GM21515 (cell line): ENCODE measurements around the gene BTBD16.

Experiments
- ATAC-seq: cut with Tn5 transposase; IDR thresholded peaks from one replicate; pipeline ENCODE4 v1.9.1; 2021; ENCODE audit not compliant: unreplicated experiment

The BTBD16 gene

DNA sequence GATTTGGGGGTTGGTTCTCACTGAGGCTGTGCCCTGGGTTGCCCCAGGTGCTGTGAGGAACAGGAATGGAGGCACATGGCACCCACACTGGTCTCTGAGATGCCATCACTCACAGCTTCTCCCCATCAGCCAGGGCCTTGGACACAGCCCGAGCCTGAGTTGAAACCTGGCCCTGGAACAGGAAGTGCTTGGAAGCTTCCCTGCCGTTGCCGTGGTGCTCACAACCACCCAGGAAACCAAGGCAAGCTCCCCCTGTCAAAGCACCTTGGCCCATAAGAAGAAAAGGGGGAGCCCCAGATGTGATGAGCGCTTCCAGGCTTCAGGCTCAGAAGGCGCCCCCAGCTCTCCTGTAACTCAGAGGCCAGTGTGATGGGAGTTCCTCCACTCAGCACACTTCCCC lies at the start of gene BTBD16:
Gene BTBD16 (plus strand): TSS at position 221 of the 400 bp plus-strand sequence. CDS start 3,786 bp downstream, outside the sequence.
- no peak for ATAC-seq

DNA sequence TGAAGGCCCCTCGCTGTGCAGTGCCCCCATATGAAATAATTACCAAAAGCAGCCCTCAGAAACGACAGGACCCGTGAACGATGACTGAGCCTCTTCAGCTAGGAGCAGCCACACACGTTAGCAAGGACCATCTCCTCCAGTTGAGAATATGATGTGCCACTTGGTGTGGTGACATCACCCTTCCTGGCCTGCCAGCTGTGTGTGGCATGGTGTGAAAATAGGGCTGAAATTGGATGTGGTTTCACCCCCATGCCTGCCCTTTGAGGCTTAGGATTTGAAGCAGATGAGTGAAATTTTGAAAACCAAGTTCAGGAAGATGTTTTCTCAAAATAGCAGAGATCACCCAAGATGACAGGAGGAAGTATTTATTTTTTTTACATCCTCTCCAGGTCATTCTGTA lies 49.1 kb upstream of the BTBD16 start:
- ATAC-seq, result no peak

DNA sequence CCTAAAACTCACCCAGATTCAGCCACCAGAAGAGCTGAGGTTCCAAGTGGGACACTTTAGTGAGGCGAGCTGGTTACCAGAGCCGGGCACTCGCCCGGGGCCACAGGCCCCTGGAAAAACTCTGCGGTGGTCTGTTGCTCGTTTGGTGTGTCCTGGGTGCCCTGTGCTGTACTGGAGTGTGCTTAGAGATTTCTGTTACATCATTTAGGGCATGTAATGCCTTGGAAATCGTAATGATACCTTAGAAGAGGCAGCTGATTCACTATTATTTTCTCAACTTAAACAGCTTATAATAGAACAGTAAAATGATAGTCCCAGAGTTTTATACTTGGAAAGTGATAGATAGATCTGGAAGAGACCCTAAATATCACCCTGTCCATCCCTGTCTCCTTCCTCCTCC lies 48.5 kb upstream of the BTBD16 start:
- no peak for ATAC-seq

DNA sequence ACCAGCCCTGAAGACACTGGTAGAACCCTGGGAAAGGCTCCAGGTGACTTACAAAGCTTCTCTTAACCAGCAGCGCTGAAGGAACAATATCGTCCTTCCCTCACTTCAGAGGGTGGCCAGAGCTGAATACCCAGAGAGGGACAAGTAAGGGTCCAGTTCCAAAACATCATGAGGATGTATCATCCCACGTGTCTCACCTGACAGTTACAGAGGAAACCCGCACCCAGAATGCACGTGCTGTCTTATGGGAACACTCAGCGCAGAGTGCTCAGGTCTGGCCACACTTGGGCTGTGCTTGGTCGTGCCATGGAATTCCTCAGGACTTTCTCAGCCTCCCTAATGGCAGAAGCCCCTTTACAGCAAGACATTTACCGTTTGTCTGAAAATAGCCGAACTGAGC lies 46.9 kb upstream of the BTBD16 start:
- no peak for ATAC-seq

DNA sequence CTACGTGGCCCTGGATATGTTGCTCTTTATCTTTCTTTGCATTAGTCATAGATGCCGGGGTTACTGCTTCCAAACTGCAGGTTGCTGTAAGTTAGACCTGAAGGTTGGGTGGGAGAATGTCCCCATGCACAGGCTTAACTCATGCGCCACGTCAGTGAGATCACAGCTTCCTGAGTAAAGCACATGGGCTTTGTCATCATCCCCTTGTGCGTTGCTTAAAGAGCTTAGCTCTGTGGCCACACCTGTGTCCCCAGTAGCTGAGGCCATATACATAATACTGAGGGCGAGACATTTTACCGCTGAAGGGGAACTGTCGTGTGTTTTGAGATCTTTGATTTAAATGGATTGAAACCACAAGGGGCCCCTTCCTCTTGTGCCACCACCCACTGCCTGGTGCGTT lies 45.8 kb upstream of the BTBD16 start:
- ATAC-seq, result no peak

DNA sequence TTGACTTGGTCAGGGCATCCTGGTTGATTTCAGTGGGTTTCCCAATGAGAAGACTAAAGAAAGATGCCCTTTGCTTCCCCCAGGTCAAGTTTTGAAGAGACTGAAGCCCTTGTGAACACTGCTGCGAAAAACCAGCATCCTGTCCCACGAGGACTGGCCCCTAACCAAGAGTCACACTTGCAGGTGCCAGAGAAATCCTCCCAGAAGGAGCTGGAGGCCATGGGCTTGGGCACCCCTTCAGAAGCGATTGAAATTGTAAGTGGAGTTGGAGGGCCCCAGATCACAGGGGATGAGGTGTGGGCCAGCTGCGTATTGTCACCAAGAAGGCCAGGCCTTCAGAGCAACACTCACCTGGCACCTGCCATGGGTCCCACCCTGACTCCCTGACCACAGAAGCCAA lies 43.3 kb upstream of the BTBD16 start:
- ATAC-seq, result no peak

DNA sequence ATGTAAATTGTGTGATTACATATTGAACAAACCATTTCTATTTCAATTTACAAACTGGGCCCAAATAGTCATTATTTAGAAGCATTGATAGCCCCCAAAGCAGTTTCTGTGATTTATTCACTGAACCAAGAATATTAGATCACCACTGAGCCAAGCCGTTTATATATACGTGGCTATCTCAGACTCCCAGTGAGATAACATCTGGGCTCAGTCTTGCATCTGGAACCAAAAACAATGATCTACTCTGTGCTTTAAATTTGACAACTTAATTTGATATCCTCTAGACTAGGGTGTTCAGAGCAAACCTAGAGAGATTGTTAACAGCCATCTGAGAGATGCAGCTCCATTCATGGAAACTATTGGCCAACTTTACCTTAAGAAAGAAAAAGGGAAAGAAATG lies 41.4 kb upstream of the BTBD16 start:
- no peak for ATAC-seq

DNA sequence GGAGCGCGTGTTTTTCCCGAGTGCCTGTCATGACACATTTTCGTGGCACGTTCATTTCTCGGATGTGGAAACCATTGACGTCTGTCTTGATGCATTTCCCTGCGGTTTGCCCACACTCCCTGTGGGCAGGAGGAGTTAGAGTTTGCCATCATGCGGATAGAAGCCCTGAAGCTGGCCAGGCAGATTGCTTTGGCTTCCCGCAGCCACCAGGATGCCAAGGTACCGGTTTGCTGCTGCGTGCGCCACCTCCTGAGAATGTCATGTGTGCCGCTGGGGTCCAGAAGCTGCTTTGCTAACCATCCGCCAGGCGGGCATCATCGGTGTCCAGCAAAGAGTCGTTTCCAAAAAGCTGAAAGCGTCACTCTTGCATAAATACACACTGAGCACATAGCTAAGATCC lies 40.9 kb upstream of the BTBD16 start:
- ATAC-seq, result no peak

DNA sequence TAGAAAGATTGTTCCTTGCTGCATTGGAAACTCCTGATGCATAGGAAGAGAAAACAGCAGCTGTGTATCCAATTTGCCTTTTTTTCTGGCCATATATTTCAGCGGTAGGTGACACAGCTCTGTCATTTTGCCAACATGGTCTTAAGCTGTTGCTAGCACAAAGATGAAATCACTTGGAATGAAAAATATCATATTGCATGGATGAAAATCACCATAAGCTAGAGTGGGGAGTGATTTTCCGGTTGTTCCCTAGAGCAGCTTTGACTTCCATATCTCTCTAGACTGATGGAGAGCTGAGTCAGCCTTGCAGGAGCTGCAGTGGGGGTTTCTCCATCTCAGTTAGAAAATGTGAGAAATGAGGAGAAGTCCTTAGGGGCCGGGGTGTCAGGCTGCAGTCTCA lies 38.3 kb upstream of the BTBD16 start:
- ATAC-seq, result no peak

DNA sequence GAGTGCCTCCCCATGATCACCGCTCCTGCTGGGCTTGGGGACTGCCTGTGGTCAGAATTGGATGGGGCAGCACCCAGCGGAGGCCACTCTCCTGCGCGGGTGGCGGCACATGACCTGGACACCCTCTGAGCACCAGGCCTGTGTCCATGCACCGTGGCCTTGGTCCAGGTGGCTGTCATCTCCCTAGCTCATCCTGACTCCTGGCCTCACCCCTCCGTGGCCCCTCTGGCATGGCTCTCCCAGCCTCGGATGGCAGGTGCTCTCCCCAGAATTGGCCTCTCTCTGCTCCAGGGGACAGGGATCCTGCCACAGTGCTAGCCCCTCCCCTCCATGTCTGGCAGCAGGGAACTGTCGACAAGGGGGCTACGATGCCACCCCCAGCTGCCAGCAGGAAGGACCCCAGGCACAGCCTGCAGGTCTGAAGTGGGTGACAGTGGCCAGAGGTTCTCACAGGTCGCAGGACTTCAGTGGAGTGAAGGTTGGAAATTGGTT lies 37.2 kb upstream of the BTBD16 start:
- ATAC-seq, result no peak

DNA sequence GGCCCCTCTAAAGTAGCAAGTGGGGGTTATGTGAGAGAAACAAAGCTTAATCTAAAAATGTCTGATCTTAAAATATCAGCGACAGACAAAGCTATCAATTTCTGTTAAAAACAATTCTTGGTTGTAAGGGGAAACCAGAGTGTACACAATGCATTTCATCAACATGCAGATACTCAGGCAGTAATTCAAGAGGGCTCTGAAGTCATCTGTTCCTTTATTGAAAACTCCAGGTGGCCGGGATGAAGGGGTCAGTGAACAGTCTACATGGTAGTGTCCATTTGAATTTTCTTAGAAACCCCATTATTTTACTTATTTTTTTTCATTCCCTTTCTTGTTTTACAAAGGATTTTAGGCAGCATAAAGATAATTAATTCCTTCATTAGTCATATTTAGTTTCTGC lies 36.7 kb upstream of the BTBD16 start:
- no peak for ATAC-seq

DNA sequence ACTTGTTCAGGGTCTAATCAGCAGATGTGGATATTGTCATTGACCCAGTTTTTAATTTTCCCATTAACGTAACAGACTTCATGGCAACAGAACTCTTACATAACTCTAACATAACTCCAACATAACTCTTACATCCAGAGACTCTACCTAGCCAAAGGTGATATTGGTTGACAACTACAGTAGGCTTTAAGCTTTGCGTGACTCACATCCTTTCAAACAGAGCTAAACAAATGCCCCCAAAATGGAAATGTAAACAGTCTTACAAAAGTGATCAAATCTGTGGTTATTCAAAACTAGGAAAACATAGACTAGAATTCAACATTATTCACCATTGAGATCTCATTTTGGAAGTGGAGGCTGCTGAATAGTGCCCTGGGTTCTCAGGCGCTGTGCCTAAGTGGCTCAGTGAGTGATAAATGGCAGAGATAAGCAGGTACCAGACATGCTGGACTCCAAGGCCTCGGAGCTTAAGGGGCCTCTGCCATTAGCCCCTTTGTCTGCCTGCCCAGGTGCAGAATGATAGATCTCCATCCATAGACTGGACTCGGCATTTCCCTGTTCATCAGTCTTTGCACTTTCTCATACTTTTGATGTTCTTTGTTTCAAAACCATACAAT lies 34.3 kb upstream of the BTBD16 start:
- no peak for ATAC-seq

DNA sequence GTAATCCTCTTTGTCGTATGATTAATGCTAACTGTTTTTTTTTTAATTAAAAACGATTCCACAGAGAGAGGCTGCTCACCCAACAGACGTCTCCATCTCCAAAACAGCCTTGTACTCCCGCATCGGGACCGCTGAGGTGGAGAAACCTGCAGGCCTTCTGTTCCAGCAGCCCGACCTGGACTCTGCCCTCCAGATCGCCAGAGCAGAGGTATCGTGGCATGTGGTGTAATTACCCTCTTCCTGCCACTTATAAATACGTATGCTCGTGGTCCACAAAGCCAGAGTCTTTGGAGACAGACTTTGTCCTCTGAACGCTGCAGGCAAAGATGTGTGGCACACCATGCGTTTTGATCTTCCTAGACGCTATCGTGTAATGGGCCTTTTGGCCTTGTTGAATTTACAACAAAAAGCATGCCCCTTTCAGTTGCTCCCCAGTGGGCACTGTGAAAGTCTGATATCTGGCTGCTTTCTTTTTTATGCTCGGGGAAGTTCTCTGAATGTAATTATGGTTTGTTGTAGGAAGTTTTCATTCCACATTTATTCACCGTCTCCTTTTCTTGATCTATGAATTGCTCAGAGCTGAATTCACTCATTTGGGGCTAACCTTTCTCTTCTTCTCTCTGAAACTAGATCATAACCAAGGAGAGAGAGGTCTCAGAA lies 33.6 kb upstream of the BTBD16 start:
- ATAC-seq, result no peak

DNA sequence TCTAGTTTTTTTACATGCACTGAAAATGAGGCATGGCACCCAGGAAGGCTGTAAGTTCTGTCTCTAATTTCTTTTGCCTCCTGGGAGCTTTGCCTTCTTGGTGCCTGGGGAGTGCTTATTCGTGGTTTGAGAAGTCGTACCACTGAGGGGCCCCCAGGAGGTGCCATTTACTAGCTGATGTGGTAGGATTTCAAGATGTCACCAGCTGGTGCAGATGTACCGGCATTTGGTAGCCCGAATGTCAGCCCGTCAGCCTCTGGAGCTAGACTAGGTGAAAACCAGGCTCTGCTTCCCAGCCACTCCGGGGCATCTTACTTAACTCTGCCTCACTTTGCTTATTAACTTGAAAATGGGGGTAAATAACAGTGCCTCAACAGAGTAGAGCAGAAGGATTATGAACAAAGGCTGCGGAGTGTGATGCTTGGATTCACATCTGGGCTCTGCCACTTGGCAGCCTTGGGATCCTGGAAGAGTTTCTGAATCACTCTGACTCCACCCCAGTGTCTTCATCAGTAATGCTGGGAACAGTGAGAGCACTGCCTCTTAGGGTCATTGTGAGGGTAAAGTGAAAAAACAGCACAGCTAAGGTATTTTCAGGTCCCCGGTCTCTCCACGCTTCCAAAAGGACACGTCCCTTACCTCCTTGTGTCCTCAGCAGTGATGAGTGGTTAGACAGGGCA lies 31.4 kb upstream of the BTBD16 start:
- ATAC-seq, result no peak

DNA sequence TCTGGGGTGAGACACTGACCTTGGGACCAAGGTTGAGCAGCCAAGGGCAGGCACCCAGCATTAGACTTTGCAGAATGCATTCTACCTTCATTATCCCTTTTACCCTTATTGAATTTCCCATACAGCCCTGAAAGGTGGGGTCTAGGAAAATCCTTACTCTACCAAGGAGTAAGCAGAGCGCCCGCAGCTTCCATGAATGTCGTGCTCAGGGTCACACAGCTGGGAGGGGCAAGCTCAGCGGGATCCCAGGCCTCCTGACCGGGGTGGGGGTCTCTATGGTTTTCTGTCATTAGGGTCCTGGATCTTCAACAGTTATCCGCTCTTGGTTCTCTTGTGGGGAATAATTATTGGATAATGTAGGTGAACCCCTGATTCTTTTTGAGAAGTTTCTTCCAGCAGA lies 30.7 kb upstream of the BTBD16 start:
- ATAC-seq, result no peak

DNA sequence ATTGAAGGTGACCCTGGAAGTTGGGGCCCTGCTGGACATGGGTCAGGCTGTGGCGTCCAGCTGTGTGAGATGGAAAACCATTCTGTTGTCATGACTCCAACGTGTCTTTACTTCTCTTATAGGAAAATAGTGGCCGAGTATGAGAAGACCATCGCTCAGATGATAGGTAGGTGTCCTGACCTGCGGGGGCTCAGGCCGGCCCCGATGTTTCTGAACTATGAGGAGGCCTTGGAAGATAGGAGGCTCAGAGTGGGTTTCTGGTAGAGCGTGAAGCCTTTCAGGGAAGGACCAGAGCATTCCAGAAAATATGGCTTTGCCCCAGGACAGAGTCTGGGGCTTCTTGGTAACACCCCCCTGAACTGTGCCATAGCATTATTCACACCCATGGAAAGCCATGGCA lies 29.3 kb upstream of the BTBD16 start:
- no peak for ATAC-seq

DNA sequence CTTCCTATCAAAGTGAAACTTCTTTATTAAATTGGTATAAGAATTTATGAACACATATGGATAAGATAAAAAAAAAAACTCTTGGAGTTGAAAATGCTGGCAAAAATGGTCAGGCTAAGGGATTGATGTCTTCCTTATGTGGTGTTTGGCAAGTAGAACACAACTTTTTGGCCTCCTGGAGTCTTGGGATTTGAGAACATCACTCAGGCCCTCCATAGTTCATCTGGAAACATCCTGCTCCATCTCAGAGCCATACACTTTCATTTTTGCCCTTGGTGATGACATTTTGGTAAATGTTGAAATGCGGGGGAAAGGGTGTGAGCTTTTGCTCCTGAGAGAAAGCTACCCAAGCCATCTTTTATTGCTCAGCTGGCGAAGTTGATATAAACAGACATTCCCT lies 27.5 kb upstream of the BTBD16 start:
- no peak for ATAC-seq

DNA sequence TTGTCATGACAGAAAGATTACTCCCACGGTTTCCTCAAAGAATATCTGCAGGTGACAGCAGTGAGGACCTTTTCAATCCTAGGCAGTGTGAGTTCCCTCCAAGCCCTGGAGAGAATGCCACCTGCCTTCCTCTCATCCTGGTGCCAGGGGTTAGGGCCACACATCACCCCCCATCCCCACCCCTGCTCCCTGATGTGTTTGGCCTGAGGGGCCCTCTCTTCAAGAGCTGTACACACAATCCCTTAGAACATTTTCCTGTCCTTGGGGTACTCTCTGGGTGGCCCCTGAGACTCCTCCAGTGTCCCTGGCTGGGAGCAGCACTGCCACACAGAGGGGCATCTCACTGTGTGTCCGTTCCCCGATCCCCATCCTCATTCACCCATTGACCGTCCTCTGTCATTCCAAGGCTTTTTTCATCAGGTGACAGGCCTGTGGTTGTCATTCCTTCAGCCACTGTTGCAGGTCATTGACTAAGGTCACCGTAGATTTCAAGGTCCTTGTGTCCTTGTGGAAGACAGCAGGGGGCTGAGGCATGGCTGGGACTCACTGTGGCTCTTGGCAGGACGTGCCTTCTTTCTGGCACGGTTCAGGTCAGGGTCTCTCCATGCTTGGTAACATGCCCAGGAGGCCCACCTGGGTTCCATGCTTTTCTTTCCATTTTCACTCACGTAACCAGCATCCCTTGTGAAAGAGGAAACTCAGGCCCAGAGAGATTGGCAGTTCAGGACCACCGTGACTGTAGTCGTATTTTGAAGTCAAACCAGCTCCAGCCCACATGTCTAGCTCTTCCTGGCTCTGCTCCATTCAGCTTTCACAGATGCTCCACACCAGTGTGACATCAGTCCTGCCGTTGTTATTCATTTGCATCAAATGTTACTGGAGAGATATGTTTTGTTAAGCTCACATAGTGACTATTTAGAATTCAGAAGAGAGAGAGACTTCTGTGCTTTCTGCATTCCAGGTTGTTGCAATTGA lies 26.8 kb upstream of the BTBD16 start:
- no peak for ATAC-seq

DNA sequence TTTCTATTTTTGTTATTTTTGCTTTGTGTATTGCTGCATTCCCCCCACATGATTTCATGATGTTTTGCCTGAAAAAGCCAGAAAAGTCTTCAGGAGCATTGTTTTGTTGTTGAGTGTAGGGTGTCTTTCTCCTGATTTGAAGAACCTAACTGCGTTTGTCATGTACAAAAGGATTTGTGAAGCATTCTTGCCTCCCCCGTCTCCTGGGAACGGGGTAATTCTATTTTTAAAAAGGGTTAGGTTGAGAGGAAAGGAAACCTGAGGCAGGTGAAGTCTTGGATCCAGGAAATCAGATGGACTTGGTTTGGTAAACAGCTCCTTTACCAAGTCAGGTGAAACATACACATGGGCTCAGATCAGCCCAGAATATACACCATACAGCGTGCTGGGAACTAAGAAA lies 26.0 kb upstream of the BTBD16 start:
- no peak for ATAC-seq

DNA sequence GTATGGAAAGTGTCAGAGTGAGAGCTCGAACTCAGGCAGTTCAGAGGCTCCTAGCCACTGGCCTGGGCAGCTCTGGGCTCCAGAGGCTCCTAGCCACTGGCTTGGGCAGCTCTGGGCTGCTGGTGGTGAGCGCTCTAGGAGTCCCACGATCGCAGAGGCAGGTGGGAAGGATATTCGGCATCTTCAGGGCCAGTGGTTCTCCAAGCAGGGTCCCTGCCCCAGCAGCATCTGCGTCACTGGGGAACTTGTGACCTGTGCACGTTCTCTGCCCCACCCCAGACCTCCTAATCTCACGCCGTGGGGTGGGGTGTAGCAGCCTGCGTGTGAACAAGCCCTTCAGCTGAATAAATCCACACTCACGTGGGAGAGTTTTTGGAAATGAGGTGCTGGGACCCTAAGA lies 25.2 kb upstream of the BTBD16 start:
- ATAC-seq, result no peak

DNA sequence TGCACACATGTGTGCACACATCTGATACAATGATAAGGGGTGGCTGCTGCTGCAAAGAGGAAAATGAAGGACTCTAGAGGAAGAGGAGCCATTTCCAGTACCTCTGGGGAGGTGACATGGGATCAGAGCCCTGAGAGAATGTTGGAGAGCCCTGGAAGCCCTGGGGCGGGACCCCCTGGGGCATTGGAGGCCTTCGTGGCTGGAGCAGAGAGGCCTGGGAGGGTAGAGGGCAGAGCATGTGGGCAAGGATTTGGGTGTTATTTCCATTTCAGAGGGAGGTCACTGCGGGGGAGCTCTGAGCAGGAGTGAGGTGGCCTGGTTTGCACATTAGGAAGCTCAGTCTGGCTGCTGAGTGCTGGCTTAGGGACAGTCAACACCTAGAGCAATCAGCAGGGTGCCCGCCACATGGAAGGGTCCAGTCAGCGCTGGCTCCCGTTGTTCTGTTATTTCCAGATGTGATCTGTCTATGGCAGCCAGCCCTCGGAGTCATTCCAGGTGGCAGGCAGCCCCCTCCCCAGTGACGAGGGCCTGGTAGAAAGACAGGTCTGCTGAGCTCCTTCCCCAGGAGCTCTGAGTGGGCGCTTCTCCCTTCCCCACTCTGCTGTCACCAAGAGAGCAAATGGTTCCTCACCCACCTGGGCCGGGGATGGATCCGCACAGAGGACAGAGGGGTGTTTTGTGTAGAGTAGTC lies 24.1 kb upstream of the BTBD16 start:
- ATAC-seq, result no peak
